Measurements from ENCODE around the gene MUC4.

DNA sequence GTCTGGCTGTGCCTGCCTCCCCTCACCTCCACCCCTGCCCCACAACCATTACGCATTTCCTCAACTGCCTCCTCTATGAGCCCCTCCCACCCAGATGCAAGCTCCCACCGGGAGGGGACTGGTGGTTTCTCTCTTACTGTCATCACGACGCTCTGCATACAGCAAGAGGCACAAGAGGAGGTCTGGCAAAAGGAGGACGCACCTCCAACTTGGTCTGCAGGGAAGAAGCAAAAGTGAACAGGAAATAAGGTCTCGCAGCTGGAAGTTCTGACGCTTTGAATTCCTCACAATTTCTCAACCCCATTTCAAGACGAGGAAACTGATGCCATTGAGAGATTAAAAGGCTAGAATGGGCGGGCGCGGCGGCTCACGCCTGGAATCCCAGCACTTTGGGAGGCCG is 42.3 kb upstream of the MUC4 start:
- TF ChIP-seq, protein P1, sequence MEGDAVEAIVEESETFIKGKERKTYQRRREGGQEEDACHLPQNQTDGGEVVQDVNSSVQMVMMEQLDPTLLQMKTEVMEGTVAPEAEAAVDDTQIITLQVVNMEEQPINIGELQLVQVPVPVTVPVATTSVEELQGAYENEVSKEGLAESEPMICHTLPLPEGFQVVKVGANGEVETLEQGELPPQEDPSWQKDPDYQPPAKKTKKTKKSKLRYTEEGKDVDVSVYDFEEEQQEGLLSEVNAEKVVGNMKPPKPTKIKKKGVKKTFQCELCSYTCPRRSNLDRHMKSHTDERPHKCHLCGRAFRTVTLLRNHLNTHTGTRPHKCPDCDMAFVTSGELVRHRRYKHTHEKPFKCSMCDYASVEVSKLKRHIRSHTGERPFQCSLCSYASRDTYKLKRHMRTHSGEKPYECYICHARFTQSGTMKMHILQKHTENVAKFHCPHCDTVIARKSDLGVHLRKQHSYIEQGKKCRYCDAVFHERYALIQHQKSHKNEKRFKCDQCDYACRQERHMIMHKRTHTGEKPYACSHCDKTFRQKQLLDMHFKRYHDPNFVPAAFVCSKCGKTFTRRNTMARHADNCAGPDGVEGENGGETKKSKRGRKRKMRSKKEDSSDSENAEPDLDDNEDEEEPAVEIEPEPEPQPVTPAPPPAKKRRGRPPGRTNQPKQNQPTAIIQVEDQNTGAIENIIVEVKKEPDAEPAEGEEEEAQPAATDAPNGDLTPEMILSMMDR (conservative IDR thresholded peaks at IDR 0.05), result no peak
- TF ChIP-seq EZH2 (IDR thresholded peaks at IDR 0.05; ENCODE audit: low read depth), result no peak

All from PC-9 (cell line).